HepG2 (cell line): ENCODE measurements around the gene LYRM9.

ENCODE experiments used
- ATF2 ChIP-seq: sonication (generic); formaldehyde crosslinking; IDR thresholded peaks from 2 replicates; pipeline ENCODE4 v1.4.0; 2020; ENCODE audit warnings: missing genetic modification reagents
- CEBPZ ChIP-seq: IDR thresholded peaks from 2 replicates; pipeline ENCODE4 v1.6.1; 2012; ENCODE audit warnings: low read length, improper control_type of control experiment
- CTCF ChIP-seq: sonication (generic); formaldehyde crosslinking; IDR thresholded peaks from 2 replicates; pipeline ENCODE4 v1.5.0; 2020; ENCODE audit warnings: mild to moderate bottlenecking, missing genetic modification reagents, moderate library complexity
- NR1H2 ChIP-seq: sonication (generic); formaldehyde crosslinking; IDR thresholded peaks from 2 replicates; pipeline ENCODE4 v1.8.1; 2022; ENCODE audit warnings: low read depth, missing genetic modification reagents, borderline replicate concordance
- POLR2AphosphoS5 ChIP-seq: IDR thresholded peaks from 2 replicates; pipeline ENCODE4 v1.6.1; 2012; ENCODE audit warnings: low read depth, low read length
- RAD21 ChIP-seq: fragments of 450-650 bp; formaldehyde crosslinking; IDR thresholded peaks from 2 replicates; pipeline ENCODE4 v1.5.0; 2020; ENCODE audit warnings: mild to moderate bottlenecking
- SMAD9 ChIP-seq: sonication (generic); formaldehyde crosslinking; IDR thresholded peaks from 2 replicates; pipeline ENCODE4 v1.5.1; 2020; ENCODE audit warnings: mild to moderate bottlenecking, missing genetic modification reagents
- TAF1 ChIP-seq: sonication (generic); formaldehyde crosslinking; IDR thresholded peaks from 2 replicates; pipeline ENCODE4 v1.4.0; 2020; ENCODE audit warnings: missing genetic modification reagents
- TARDBP ChIP-seq: sonication (generic); formaldehyde crosslinking; IDR thresholded peaks from 2 replicates; pipeline ENCODE4 v1.8.0; 2022; ENCODE audit warnings: mild to moderate bottlenecking, missing genetic modification reagents
- ZBED4 ChIP-seq: sonication (generic); formaldehyde crosslinking; IDR thresholded peaks from 2 replicates; pipeline ENCODE4 v1.4.0; 2020; ENCODE audit warnings: missing genetic modification reagents, borderline replicate concordance
- ZBTB33 ChIP-seq: sonication (generic); formaldehyde crosslinking; IDR thresholded peaks from 2 replicates; pipeline ENCODE4 v1.4.0; 2020; ENCODE audit warnings: missing genetic modification reagents
- ZBTB43 ChIP-seq: sonication (generic); formaldehyde crosslinking; conservative IDR thresholded peaks from 2 replicates; pipeline ENCODE4 v1.4.0; 2020; ENCODE audit warnings: missing genetic modification reagents
- ZNF263 ChIP-seq: sonication (generic); formaldehyde crosslinking; IDR thresholded peaks from 2 replicates; pipeline ENCODE4 v1.4.0; 2020; ENCODE audit warnings: missing genetic modification reagents
- ZNF891 ChIP-seq: sonication (generic); formaldehyde crosslinking; IDR thresholded peaks from 2 replicates; pipeline ENCODE4 v1.5.0; 2020; ENCODE audit warnings: mild to moderate bottlenecking, missing genetic modification reagents

GRCh38 chr17:27849474-27850185, 43.5 kb downstream of the LYRM9 start:
- TF ChIP-seq CTCF (CRISPR knock-in tag) (no peak), RAD21 (CRISPR knock-in tag) (no peak), ATF2 (no peak), ZBTB43 (CRISPR knock-in tag) (no peak), ZNF891 (CRISPR knock-in tag) (no peak), TARDBP (no peak), CEBPZ (no peak), SMAD9 (CRISPR knock-in tag) (no peak), POLR2AphosphoS5 (no peak), ZNF263 (CRISPR knock-in tag) (no peak), ZBED4 (no peak), NR1H2 (CRISPR knock-in tag) (no peak), TAF1 (CRISPR knock-in tag) (no peak), ZBTB33 (CRISPR knock-in tag) (no peak)
